Fibroblast of skin of back (primary cell): ENCODE measurements around the gene SCAMP2.

ENCODE experiments used
- DNase-seq: peaks from one replicate; pipeline ENCODE4 v3.0.0-alpha.2; 2013

Gene SCAMP2

GRCh38 chr15:74837482-74838136 is 35.6 kb downstream of the SCAMP2 start:
- no peak for DNase-seq

- DNase-seq = no peak
Observed at GRCh38 chr15:74836846-74837245, 36.3 kb downstream of the SCAMP2 start.

GRCh38 chr15:74835312-74835823 is 37.8 kb downstream of the SCAMP2 start:
- peak; percentile 41 for DNase-seq

- no peak for DNase-seq
Observed at GRCh38 chr15:74833376-74834107, 39.6 kb downstream of the SCAMP2 start.

GRCh38 chr15:74832826-74833225 is 40.3 kb downstream of the SCAMP2 start:
- no peak for DNase-seq

- no peak for DNase-seq
Observed at GRCh38 chr15:74831813-74832495, 41.2 kb downstream of the SCAMP2 start.

GRCh38 chr15:74830868-74831267 is 42.3 kb downstream of the SCAMP2 start:
- DNase-seq = no peak

GRCh38 chr15:74829991-74830390 is 43.2 kb downstream of the SCAMP2 start:
- no peak for DNase-seq

- DNase-seq = peak; percentile 61
Observed at GRCh38 chr15:74829486-74829885, 43.7 kb downstream of the SCAMP2 start.

GRCh38 chr15:74828835-74829234 is 44.3 kb downstream of the SCAMP2 start:
- no peak for DNase-seq

- no peak for DNase-seq
Observed at GRCh38 chr15:74827614-74828013, 45.6 kb downstream of the SCAMP2 start.

GRCh38 chr15:74826921-74827320 is 46.2 kb downstream of the SCAMP2 start:
- DNase-seq = no peak

- DNase-seq = peak; percentile 22
Observed at GRCh38 chr15:74826364-74826819, 46.8 kb downstream of the SCAMP2 start, which contains the start of gene CPLX3. Gene CPLX3, plus strand, starts transcription at chr15:74826627. Its CDS starts 77 bp downstream, at chr15:74826704.

- DNase-seq = no peak
Observed at GRCh38 chr15:74825866-74826265, 47.3 kb downstream of the SCAMP2 start.

GRCh38 chr15:74824976-74825375 is 48.2 kb downstream of the SCAMP2 start:
- DNase-seq = no peak

GRCh38 chr15:74823324-74823723 is 49.8 kb downstream of the SCAMP2 start:
- no peak for DNase-seq

- no peak for DNase-seq
Observed at GRCh38 chr15:74822233-74822632, 50.9 kb downstream of the SCAMP2 start.

- DNase-seq = no peak
Observed at GRCh38 chr15:74821790-74822158, 51.4 kb downstream of the SCAMP2 start.

- no peak for DNase-seq
Observed at GRCh38 chr15:74821091-74821789, 51.9 kb downstream of the SCAMP2 start.

GRCh38 chr15:74820056-74820455 is 53.1 kb downstream of the SCAMP2 start:
- DNase-seq = no peak

GRCh38 chr15:74817370-74817737 is 55.8 kb downstream of the SCAMP2 start:
- peak; percentile 17 for DNase-seq

- no peak for DNase-seq
Observed at GRCh38 chr15:74816624-74817369, 56.4 kb downstream of the SCAMP2 start.
